ENCODE measurements around the gene TIMP3.

DNA sequence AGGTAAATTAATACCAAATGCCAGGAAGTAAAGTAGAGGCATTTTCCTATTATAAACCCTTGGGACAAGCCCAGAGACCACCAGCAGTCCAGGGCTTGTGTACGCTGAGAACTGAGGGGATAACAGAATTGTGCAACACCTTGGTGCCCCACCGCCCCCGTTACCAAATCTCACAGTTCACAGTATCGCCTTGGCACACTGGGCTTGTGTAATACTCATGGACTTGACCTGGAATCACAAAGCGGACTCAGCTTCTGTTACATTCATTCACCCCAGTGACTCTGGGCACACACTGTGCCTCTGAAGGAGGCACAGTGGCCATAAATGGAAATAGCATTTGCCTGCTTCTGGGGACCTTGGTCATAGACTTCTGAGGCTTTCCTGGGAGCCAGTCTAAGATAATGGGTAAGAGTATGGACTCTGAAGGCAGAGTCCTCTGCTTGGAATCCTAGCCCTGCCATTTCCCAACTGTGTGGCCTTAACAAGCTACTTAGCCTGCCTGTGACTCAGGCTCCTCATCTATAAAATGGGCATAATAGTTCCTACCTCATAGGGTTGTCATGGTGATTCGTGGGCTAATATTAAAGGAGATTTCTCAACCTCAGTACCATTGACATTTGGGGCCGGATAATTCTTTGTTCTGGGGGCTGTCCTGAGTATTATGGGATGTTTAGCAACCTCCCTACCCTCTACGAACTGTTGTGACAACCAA, 53.7 kb downstream of the TIMP3 start:
- no peak for TF ChIP-seq POLR2A (IDR thresholded peaks at IDR 0.05)
- TF ChIP-seq, protein P1, sequence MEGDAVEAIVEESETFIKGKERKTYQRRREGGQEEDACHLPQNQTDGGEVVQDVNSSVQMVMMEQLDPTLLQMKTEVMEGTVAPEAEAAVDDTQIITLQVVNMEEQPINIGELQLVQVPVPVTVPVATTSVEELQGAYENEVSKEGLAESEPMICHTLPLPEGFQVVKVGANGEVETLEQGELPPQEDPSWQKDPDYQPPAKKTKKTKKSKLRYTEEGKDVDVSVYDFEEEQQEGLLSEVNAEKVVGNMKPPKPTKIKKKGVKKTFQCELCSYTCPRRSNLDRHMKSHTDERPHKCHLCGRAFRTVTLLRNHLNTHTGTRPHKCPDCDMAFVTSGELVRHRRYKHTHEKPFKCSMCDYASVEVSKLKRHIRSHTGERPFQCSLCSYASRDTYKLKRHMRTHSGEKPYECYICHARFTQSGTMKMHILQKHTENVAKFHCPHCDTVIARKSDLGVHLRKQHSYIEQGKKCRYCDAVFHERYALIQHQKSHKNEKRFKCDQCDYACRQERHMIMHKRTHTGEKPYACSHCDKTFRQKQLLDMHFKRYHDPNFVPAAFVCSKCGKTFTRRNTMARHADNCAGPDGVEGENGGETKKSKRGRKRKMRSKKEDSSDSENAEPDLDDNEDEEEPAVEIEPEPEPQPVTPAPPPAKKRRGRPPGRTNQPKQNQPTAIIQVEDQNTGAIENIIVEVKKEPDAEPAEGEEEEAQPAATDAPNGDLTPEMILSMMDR (IDR thresholded peaks at IDR 0.05) = no peak

Measured in gastroesophageal sphincter (tissue), 3 donors.